Measurements from ENCODE around the gene SPTBN1. TPM values are rescaled to one million over a fixed set of nuclear protein-coding genes. Genes with fewer than 3 reads are reported as not detected.
A peak's percentile ranks its signal among the peaks of the same experiment; 100 is the strongest.

Gene SPTBN1
- total RNA-seq, 8 experiments from 2014 or later: 114 to 408 (median 185) TPM

- no peak overlapping the region for H3K27ac ChIP-seq
- ATAC-seq (replicated peaks in 6 of 8): peak in 7 of 8 experiments; percentile 25 to 81 (median 52)
- no peak overlapping the region for H3K4me3 ChIP-seq
- WGBS, 10 experiments: 71 to 100% (median 90%) methylated on average over 1 to 9 of the region's 12 CpGs; no CpG with 5 or more reads in 1 of the 10 experiments
- no peaks in the 10 kb centered on the region for H3K4me1 ChIP-seq (replicated peaks in 1 of 2)
- in situ Hi-C loops (cut with MboI; ENCODE audit: low pct_unique_long_range_greater_than_20kb in 2 of 9, low sequenced_read_pairs in 9 of 9, unreplicated experiment in 9 of 9): no loop called here
Measured at GRCh38 chr2:54657664-54658083, 201.5 kb downstream of the SPTBN1 start.

DNA sequence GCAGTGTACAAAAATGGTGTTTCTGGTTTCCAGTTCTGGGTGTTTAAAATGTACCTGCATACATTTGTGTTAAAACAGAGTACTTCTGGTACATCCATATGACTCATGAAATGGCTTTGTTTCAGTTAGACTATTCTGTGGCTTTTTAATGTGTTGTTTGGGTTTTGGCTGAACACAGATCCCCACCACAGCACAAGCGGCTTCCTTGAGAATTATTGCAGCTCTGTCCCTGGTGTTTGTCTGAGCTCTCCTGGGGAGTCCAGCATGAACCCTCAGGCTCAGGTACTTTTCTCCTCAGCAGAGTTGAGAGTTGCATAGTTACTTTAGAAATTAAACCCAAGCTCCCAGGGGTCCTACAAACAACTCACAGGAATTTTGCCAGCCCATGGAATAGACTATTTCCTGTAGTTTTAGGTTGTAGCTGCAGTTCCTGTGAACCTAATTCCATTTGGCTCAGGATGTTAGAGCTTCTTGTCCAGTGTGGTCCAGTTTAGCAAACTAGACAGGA is 202.5 kb downstream of the SPTBN1 start:
- ATAC-seq (replicated peaks in 6 of 8): peak in 1 of 8 experiments; percentile 20
- in situ Hi-C loops (cut with MboI; ENCODE audit: low pct_unique_long_range_greater_than_20kb in 2 of 9, low sequenced_read_pairs in 9 of 9, unreplicated experiment in 9 of 9): no loop called here
- no peaks in the 10 kb centered on the region for H3K4me1 ChIP-seq (replicated peaks in 1 of 2)
- no peak overlapping the region for H3K27ac ChIP-seq
- 100% methylated on average over 1 of the region's 1 CpG; no CpG with 5 or more reads in 7 of the 10 experiments for WGBS, 10 experiments
- no peak overlapping the region for H3K4me3 ChIP-seq

GRCh38 chr2:54659527-54659926 is 203.4 kb downstream of the SPTBN1 start:
- Histone ChIP-seq H3K4me1 (replicated peaks in 1 of 2) (no peaks in the 10 kb centered on the region), H3K27ac (no peak overlapping the region), H3K4me3 (no peak overlapping the region)
- in situ Hi-C loops (cut with MboI; ENCODE audit: low pct_unique_long_range_greater_than_20kb in 2 of 9, low sequenced_read_pairs in 9 of 9, unreplicated experiment in 9 of 9): no loop called here
- WGBS, 10 experiments: 72 to 90% (median 79%) methylated on average over 1 to 4 of the region's 4 CpGs; no CpG with 5 or more reads in 2 of the 10 experiments
- ATAC-seq (replicated peaks in 6 of 8): peak in 1 of 8 experiments; percentile 36

- WGBS, 10 experiments: 60 to 95% (median 90%) methylated on average over 2 to 12 of the region's 12 CpGs; no CpG with 5 or more reads in 1 of the 10 experiments
- Histone ChIP-seq H3K4me1 (replicated peaks in 1 of 2) (peaks cover 2 to 3% of the 10 kb centered on the region in 2 donors), H3K4me3 (no peak overlapping the region), H3K27ac (no peak overlapping the region)
- ATAC-seq (replicated peaks in 6 of 8): no peak
- in situ Hi-C loops (cut with MboI; ENCODE audit: low pct_unique_long_range_greater_than_20kb in 2 of 9, low sequenced_read_pairs in 9 of 9, unreplicated experiment in 9 of 9): no loop called here
Measured at GRCh38 chr2:54660752-54661151, 204.6 kb downstream of the SPTBN1 start.

- H3K4me3 ChIP-seq: no peak overlapping the region
- H3K4me1 ChIP-seq (replicated peaks in 1 of 2): peaks cover 19 to 20% of the 10 kb centered on the region in 2 donors
- ATAC-seq (replicated peaks in 6 of 8): no peak
- in situ Hi-C loops (cut with MboI; ENCODE audit: low pct_unique_long_range_greater_than_20kb in 2 of 9, low sequenced_read_pairs in 9 of 9, unreplicated experiment in 9 of 9): no loop called here
- 51 to 100% (median 89%) methylated on average over 1 to 7 of the region's 13 CpGs; no CpG with 5 or more reads in 3 of the 10 experiments for whole genome bisulfite sequencing, 10 experiments
- H3K27ac ChIP-seq: no peak overlapping the region
Measured at GRCh38 chr2:54663424-54664030, 207.4 kb downstream of the SPTBN1 start.

DNA sequence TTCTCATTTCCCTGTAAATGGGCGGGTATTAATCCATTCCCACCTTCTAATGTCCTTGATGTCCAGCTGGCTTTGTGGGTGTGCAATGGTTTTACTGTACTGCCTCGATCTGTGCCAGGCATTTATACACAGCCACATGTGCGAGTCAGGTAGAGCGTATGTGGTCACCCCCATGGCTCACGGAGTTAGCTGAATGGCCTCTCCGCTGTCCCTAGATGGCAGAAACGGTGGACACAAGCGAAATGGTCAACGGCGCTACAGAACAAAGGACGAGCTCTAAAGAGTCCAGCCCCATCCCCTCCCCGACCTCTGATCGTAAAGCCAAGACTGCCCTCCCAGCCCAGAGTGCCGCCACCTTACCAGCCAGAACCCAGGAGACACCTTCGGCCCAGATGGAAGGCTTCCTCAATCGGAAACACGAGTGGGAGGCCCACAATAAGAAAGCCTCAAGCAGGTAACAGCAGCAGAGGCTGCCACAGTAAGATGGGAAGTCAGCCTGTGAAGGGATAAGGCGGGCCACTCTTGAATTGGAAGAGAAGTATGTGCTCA is 208.2 kb downstream of the SPTBN1 start:
- H3K4me3 ChIP-seq: no peak overlapping the region
- in situ Hi-C loops (cut with MboI; ENCODE audit: low pct_unique_long_range_greater_than_20kb in 2 of 9, low sequenced_read_pairs in 9 of 9, unreplicated experiment in 9 of 9): no loop called here
- 82 to 100% (median 90%) methylated on average over 2 to 13 of the region's 18 CpGs; no CpG with 5 or more reads in 2 of the 10 experiments for WGBS, 10 experiments
- no peak overlapping the region for H3K27ac ChIP-seq
- peaks cover 19 to 20% of the 10 kb centered on the region in 2 donors for H3K4me1 ChIP-seq (replicated peaks in 1 of 2)
- ATAC-seq (replicated peaks in 6 of 8): no peak

DNA sequence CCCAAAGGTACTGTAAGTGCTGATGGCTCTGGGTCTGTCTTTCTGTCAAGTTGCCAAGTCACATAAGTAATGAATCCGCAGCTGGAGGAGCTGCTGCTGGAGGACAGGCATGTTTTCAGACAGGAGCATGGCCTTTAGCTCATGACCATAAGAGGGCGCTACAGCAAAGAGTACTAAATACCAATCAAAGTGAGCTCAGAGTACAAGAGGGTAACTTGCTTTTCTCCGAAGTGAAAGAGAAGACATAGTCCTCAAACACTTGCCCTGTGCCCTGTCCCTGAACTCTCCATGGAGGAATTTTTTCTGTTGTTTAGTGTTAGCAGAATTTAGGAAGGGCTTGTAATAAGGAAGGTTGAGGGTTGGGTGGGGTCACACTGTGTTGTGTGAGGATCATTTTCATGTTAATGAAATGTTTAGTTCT is 209.3 kb downstream of the SPTBN1 start:
- Histone ChIP-seq H3K4me1 (replicated peaks in 1 of 2) (peaks cover 20 to 22% of the 10 kb centered on the region in 2 donors), H3K27ac (peak overlapping the region in 1 of 2 donors; percentile 40)
- peak in 4 of 8 experiments; percentile 12 to 61 (median 44) for ATAC-seq (replicated peaks in 6 of 8)

DNA sequence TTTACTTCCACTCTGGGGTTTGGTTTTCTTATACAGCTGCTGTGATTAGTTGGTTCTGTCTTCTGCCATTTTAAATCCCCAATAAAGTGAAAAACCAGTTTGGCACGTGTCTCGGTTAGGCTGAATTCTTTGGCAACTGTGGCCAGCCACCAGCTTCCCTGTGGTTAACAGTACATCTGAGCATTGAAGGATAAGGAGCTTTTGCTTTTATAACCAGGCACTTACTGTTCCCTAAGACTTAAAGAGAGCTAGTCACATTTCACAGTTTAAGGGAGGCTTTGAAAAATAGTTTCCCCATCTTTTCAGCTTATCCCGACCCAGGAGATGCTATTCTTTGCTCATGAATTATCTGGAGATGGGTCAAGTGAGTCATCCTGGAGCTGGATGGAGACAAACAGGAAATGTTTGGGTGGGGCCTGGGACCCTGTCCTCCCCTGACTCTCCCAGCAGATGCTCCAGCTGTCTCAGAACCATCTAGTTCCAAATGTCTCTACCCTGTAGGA is 210.1 kb downstream of the SPTBN1 start:
- peak overlapping the region; percentile 8 to 40 for H3K27ac ChIP-seq
- no peak overlapping the region for H3K4me3 ChIP-seq
- 0 to 69% (median 41%) methylated on average over 1 to 3 of the region's 3 CpGs; no CpG with 5 or more reads in 4 of the 10 experiments for WGBS, 10 experiments
- in situ Hi-C loops (cut with MboI; ENCODE audit: low pct_unique_long_range_greater_than_20kb in 2 of 9, low sequenced_read_pairs in 9 of 9, unreplicated experiment in 9 of 9): no loop called here
- H3K4me1 ChIP-seq (replicated peaks in 1 of 2): peaks cover 20 to 22% of the 10 kb centered on the region in 2 donors
- ATAC-seq (replicated peaks in 6 of 8): peak in 7 of 8 experiments; percentile 44 to 68 (median 65)

More for the DNA sequence above, 209.3 kb downstream of the SPTBN1 start:
- no peak overlapping the region for H3K4me3 ChIP-seq
- in situ Hi-C loops (cut with MboI; ENCODE audit: low pct_unique_long_range_greater_than_20kb in 2 of 9, low sequenced_read_pairs in 9 of 9, unreplicated experiment in 9 of 9): no loop called here
- 0 to 46% (median 11%) methylated on average over 1 to 3 of the region's 3 CpGs for WGBS, 10 experiments

GRCh38 chr2:54666634-54667265 is 210.6 kb downstream of the SPTBN1 start:
- peak in 7 of 8 experiments; percentile 33 to 97 (median 96) for ATAC-seq (replicated peaks in 6 of 8)
- no peak overlapping the region for H3K4me3 ChIP-seq
- peaks cover 20 to 22% of the 10 kb centered on the region in 2 donors for H3K4me1 ChIP-seq (replicated peaks in 1 of 2)
- 0 to 60% (median 6%) methylated on average over 1 to 6 of the region's 6 CpGs; no CpG with 5 or more reads in 2 of the 10 experiments for WGBS, 10 experiments
- in situ Hi-C loops (cut with MboI; ENCODE audit: low pct_unique_long_range_greater_than_20kb in 2 of 9, low sequenced_read_pairs in 9 of 9, unreplicated experiment in 9 of 9): no loop called here
- H3K27ac ChIP-seq: peak overlapping the region; percentile 1 to 24

- H3K4me3 ChIP-seq: no peak overlapping the region
- H3K4me1 ChIP-seq (replicated peaks in 1 of 2): peaks cover 20 to 22% of the 10 kb centered on the region in 2 donors
- peak overlapping the region in 1 of 2 donors; percentile 1 for H3K27ac ChIP-seq
- 95 to 100% (median 100%) methylated on average over 2 to 4 of the region's 4 CpGs; no CpG with 5 or more reads in 4 of the 10 experiments for WGBS, 10 experiments
- in situ Hi-C loops (cut with MboI; ENCODE audit: low pct_unique_long_range_greater_than_20kb in 2 of 9, low sequenced_read_pairs in 9 of 9, unreplicated experiment in 9 of 9): no loop called here
- no peak for ATAC-seq (replicated peaks in 6 of 8)
Measured at GRCh38 chr2:54667266-54667639, 211.1 kb downstream of the SPTBN1 start.

GRCh38 chr2:54667726-54668650 is 211.9 kb downstream of the SPTBN1 start:
- peaks cover 20 to 22% of the 10 kb centered on the region in 2 donors for H3K4me1 ChIP-seq (replicated peaks in 1 of 2)
- no peak overlapping the region for H3K27ac ChIP-seq
- in situ Hi-C loops (cut with MboI; ENCODE audit: low pct_unique_long_range_greater_than_20kb in 2 of 9, low sequenced_read_pairs in 9 of 9, unreplicated experiment in 9 of 9): no loop called here
- 93 to 99% (median 98%) methylated on average over 5 to 16 of the region's 17 CpGs; no CpG with 5 or more reads in 1 of the 10 experiments for WGBS, 10 experiments
- no peak for ATAC-seq (replicated peaks in 6 of 8)
- no peak overlapping the region for H3K4me3 ChIP-seq

- no peak overlapping the region for H3K4me3 ChIP-seq
- in situ Hi-C loops (cut with MboI; ENCODE audit: low pct_unique_long_range_greater_than_20kb in 2 of 9, low sequenced_read_pairs in 9 of 9, unreplicated experiment in 9 of 9): no loop called here
- no peak for ATAC-seq (replicated peaks in 6 of 8)
- no peak overlapping the region for H3K27ac ChIP-seq
- peaks cover 20 to 22% of the 10 kb centered on the region in 2 donors for H3K4me1 ChIP-seq (replicated peaks in 1 of 2)
- 90 to 100% (median 98%) methylated on average over 1 to 5 of the region's 5 CpGs for WGBS, 10 experiments
Measured at GRCh38 chr2:54668711-54669110, 212.6 kb downstream of the SPTBN1 start.
